MCF 10A (cell line): ENCODE measurements around the gene SORCS1. TPM values are rescaled to one million over a fixed set of nuclear protein-coding genes. Genes with fewer than 3 reads are reported as not detected.

Experiments
- BruUV-seq: library from RNA; stranded (reverse); fragments of 400-500 nt; replicated peaks from 2 replicates; lab custom pipeline; 2021; lab: Mats Ljungman, UMichigan
- CTCF ChIA-PET: fragments of 300-600 bp; sonication (Branson Sonifier 250); formaldehyde crosslinking; extraction: SDS; loops from one replicate; lab custom pipeline; 2021; ENCODE audit warnings: antibody characterized with exemption, inconsistent platforms; lab: Yijun Ruan, JAX
- POLR2A ChIA-PET: fragments of 300-600, 350-650 bp; sonication (Branson Sonifier 250); formaldehyde crosslinking; extraction: SDS; loops from one replicate; lab custom pipeline; 2020; ENCODE audit warnings: antibody characterized with exemption, inconsistent platforms; lab: Yijun Ruan, JAX
- DNase-seq: peaks from one replicate; pipeline ENCODE4 v3.0.0-alpha.2; 2018; ENCODE audit not compliant: unreplicated experiment
- H3K27ac Mint-ChIP-seq: one replicate; pipeline ENCODE4 v1.8.0; 2022; ENCODE audit warnings: mild to moderate bottlenecking, low read depth, mixed read lengths; ENCODE audit not compliant: unreplicated experiment
- H3K27me3 Mint-ChIP-seq: one replicate; pipeline ENCODE4 v1.8.0; 2022; ENCODE audit warnings: mixed read lengths; ENCODE audit not compliant: insufficient read depth, unreplicated experiment
- H3K36me3 Mint-ChIP-seq: one replicate; pipeline ENCODE4 v1.8.0; 2022; ENCODE audit warnings: mild to moderate bottlenecking, moderate library complexity, mixed read lengths; ENCODE audit not compliant: insufficient read depth, unreplicated experiment
- H3K4me1 Mint-ChIP-seq: one replicate; pipeline ENCODE4 v1.8.0; 2022; ENCODE audit warnings: mixed read lengths; ENCODE audit not compliant: insufficient read depth, unreplicated experiment
- H3K4me3 Mint-ChIP-seq: one replicate; pipeline ENCODE4 v1.8.0; 2022; ENCODE audit warnings: mild to moderate bottlenecking, moderate library complexity, mixed read lengths; ENCODE audit not compliant: unreplicated experiment
- H3K9me3 Mint-ChIP-seq: one replicate; pipeline ENCODE4 v1.8.0; 2022; ENCODE audit warnings: mixed read lengths; ENCODE audit not compliant: unreplicated experiment
- CTCF ChIP-seq: fragments of 200-600 bp; IDR thresholded peaks from one replicate; pipeline ENCODE4 v1.8.0; 2022; ENCODE audit warnings: antibody characterized with exemption, mild to moderate bottlenecking; ENCODE audit not compliant: unreplicated experiment
- intact Hi-C: fragments of 100-400 bp; cut with micrococcal nuclease; formaldehyde crosslinking; loops from 2 replicates; pipeline ENCODE4 v1.14.1; 2022
- total RNA-seq: library from RNA; stranded (reverse); gene quantifications from 2 replicates; pipeline ENCODE4 v1.2.3, GENCODE V29; 2022

Gene SORCS1
- total RNA-seq, 1 experiment from 2014 or later, result 0.54 TPM

- ChIA-PET CTCF (interaction anchor here (0.7 kb wide), 1 partner anchor 1559 kb away, joined by 3 read pairs; no protein-coding TSS in a partner anchor), POLR2A (interaction anchor here (1.2 kb wide), 1 partner anchor 14 kb away, joined by 3 read pairs; no protein-coding TSS in a partner anchor)
- H3K36me3 Mint-ChIP-seq, result no peaks in the 10 kb centered on the region
- no peaks in the 10 kb centered on the region for H3K9me3 Mint-ChIP-seq
- no peaks in the 10 kb centered on the region for H3K4me1 Mint-ChIP-seq
- no peak overlapping the region for H3K27ac Mint-ChIP-seq
- no peak for TF ChIP-seq CTCF
- BruUV-seq, result no TSS peak
- DNase-seq, result no peak
- H3K4me3 Mint-ChIP-seq, result no peak overlapping the region
- intact Hi-C loops, result no loop called here
- no peaks in the 10 kb centered on the region for H3K27me3 Mint-ChIP-seq
These were observed 192.1 kb downstream of the SORCS1 start for GRCh38 chr10:106972381-106972780.

GRCh38 chr10:106971411-106971831, 193.1 kb downstream of the SORCS1 start:
- intact Hi-C loops, result no loop called here
- Mint-ChIP-seq H3K9me3 (no peaks in the 10 kb centered on the region), H3K36me3 (no peaks in the 10 kb centered on the region), H3K27me3 (no peaks in the 10 kb centered on the region), H3K4me1 (no peaks in the 10 kb centered on the region), H3K27ac (no peak overlapping the region), H3K4me3 (no peak overlapping the region)
- no peak for TF ChIP-seq CTCF
- POLR2A ChIA-PET, result interaction anchor here (0.6 to 1.2 kb wide), 2 partner anchors 15 to 141 kb away, joined by 3 read pairs; no protein-coding TSS in a partner anchor
- BruUV-seq, result no TSS peak
- no peak for DNase-seq
- CTCF ChIA-PET, result interaction anchor here (0.6 kb wide), 1 partner anchor 62 kb away, joined by 3 read pairs; no protein-coding TSS in a partner anchor

- H3K27ac Mint-ChIP-seq, result no peak overlapping the region
- peaks cover 7% of the 10 kb centered on the region for H3K9me3 Mint-ChIP-seq
- ChIA-PET POLR2A (interaction anchor here (0.7 kb wide), 1 partner anchor 191 kb away, joined by 3 read pairs; no protein-coding TSS in a partner anchor), CTCF (no interaction called here)
- intact Hi-C loops, result no loop called here
- TF ChIP-seq CTCF, result no peak
- H3K4me3 Mint-ChIP-seq, result no peak overlapping the region
- no peak for DNase-seq
- H3K36me3 Mint-ChIP-seq, result no peaks in the 10 kb centered on the region
- BruUV-seq, result no TSS peak
- no peaks in the 10 kb centered on the region for H3K4me1 Mint-ChIP-seq
- no peaks in the 10 kb centered on the region for H3K27me3 Mint-ChIP-seq
These were observed 197.1 kb downstream of the SORCS1 start for GRCh38 chr10:106967452-106967851.

- Mint-ChIP-seq H3K4me3 (no peak overlapping the region), H3K27me3 (no peaks in the 10 kb centered on the region), H3K9me3 (peaks cover 7% of the 10 kb centered on the region), H3K36me3 (no peaks in the 10 kb centered on the region), H3K27ac (no peak overlapping the region), H3K4me1 (peaks cover 9% of the 10 kb centered on the region)
- TF ChIP-seq CTCF, result no peak
- ChIA-PET CTCF (no interaction called here), POLR2A (no interaction called here)
- intact Hi-C loops, result no loop called here
- BruUV-seq, result no TSS peak
- no peak for DNase-seq
These were observed 203.7 kb downstream of the SORCS1 start for GRCh38 chr10:106960812-106961211.
